Tibial nerve (tissue), 4 donors: ENCODE measurements around the gene DSEL. TPM values are rescaled to one million over a fixed set of nuclear protein-coding genes. Genes with fewer than 3 reads are reported as not detected.

Source experiments
- DNase-seq, 2 donors: peaks; one replicate each; pipeline ENCODE4 v3.0.0-alpha.2; 2019; ENCODE audit warnings: low spot score in 2 of 2
- H3K27ac ChIP-seq, 4 donors: fragments of 200-600 bp; sonication (generic) in 3 of 4; one replicate each; pipeline ENCODE4 v1.5.1; 2017 to 2019; ENCODE audit warnings: mild to moderate bottlenecking in 1 of 4
- H3K27me3 ChIP-seq, 2 donors: fragments of 200-600 bp; sonication (generic) in 1 of 2; one replicate each; pipeline versions ENCODE4 v1.5.1 to v1.6.0; 2017 to 2019
- H3K36me3 ChIP-seq, 3 donors: fragments of 200-600 bp; sonication (generic); one replicate each; pipeline ENCODE4 v1.5.1; 2018 to 2019
- H3K4me1 ChIP-seq, 4 donors: fragments of 200-600 bp; sonication (generic) in 3 of 4; one replicate each; pipeline ENCODE4 v1.5.1; 2017 to 2019
- H3K4me3 ChIP-seq, 4 donors: fragments of 200-600 bp; sonication (generic) in 3 of 4; one replicate each; pipeline ENCODE4 v1.5.1; 2017 to 2019; ENCODE audit warnings: mild to moderate bottlenecking in 1 of 4, moderate library complexity in 1 of 4
- H3K9me3 ChIP-seq, 4 donors: fragments of 200-600 bp; sonication (generic) in 3 of 4; one replicate each; pipeline ENCODE4 v1.5.1; 2017 to 2019
- CTCF ChIP-seq, 5 experiments: fragments of 200-600 bp in 3 of 5; fragments of 450-650 bp in 2 of 5; sonication (generic) in 3 of 5; IDR thresholded peaks; one replicate each; pipeline ENCODE4 v1.5.1; 2016 to 2019; ENCODE audit warnings: antibody characterized with exemption in 5 of 5, mild to moderate bottlenecking in 3 of 5, moderate library complexity in 2 of 5
- EP300 ChIP-seq, 2 donors: sonication (generic); formaldehyde crosslinking; IDR thresholded peaks; one replicate each; pipeline ENCODE4 v1.6.1; 2017; ENCODE audit warnings: antibody characterized with exemption in 2 of 2, mild to moderate bottlenecking in 1 of 2
- POLR2A ChIP-seq, 2 donors: fragments of 450-650 bp; IDR thresholded peaks; one replicate each; pipeline ENCODE4 v1.6.1; 2017; ENCODE audit warnings: antibody characterized with exemption in 2 of 2, mild to moderate bottlenecking in 2 of 2, moderate library complexity in 2 of 2
- WGBS, 2 donors: methylation state at CpG; one replicate each; pipeline ENCODE4 v1.1.5; 2018; 5-methylcytosine and 5-hydroxymethylcytosine counted together
- total RNA-seq, 4 donors: library from RNA; depleted of rRNA; stranded (reverse); fragments of >200 nt; gene quantifications; one replicate each; pipeline ENCODE4 v1.1.0, GENCODE V29; 2016

Gene DSEL
- total RNA-seq, 4 donors from 2014 or later, result 13.4 to 19.6 (median 16.9) TPM

- WGBS, 2 donors, result 41 to 47% methylated on average over 3 of the region's 3 CpGs
- H3K27ac ChIP-seq, result no peak overlapping the region
- no peaks in the 10 kb centered on the region for H3K4me1 ChIP-seq
- TF ChIP-seq POLR2A (IDR thresholded peaks at IDR 0.05) (no peak), CTCF (IDR thresholded peaks at IDR 0.05) (no peak), EP300 (IDR thresholded peaks at IDR 0.05) (no peak)
- H3K4me3 ChIP-seq, result no peak overlapping the region
- DNase-seq, result no peak
- H3K36me3 ChIP-seq, result no peaks in the 10 kb centered on the region
- H3K9me3 ChIP-seq, result no peaks in the 10 kb centered on the region
- H3K27me3 ChIP-seq, result no peaks in the 10 kb centered on the region
These were observed 59.8 kb downstream of the DSEL start for GRCh38 chr18:67456711-67457110.
